Panc1 (cell line): ENCODE results near the gene EDN2. TPM values are rescaled to one million over a fixed set of nuclear protein-coding genes. Genes with fewer than 3 reads are reported as not detected.

Experiments
- ATAC-seq: fragments of 200-7000 bp; cut with Tn5 transposase; 2 replicates; pipeline ENCODE4 v1.9.1; 2020; ENCODE audit warnings: mild to moderate bottlenecking, moderate library complexity
- BruUV-seq: library from RNA; stranded (reverse); fragments of 400-500 nt; replicated peaks from 2 replicates; lab custom pipeline; 2021; lab: Mats Ljungman, UMichigan
- CTCF ChIA-PET: fragments of 300-600 bp; sonication (Branson Sonifier 250); formaldehyde crosslinking; loops from one replicate; lab custom pipeline; 2022; ENCODE audit warnings: antibody characterized with exemption; lab: Charles Lee
- POLR2A ChIA-PET: fragments of 300-600 bp; sonication (Branson Sonifier 250); formaldehyde crosslinking; loops from one replicate; lab custom pipeline; 2022; ENCODE audit warnings: antibody characterized with exemption; lab: Charles Lee
- DNase-seq: peaks from one replicate; pipeline ENCODE4 v3.0.0-alpha.2; 2010; ENCODE audit warnings: low read depth, low spot score
- H3K27ac ChIP-seq: 2 replicates; pipeline ENCODE4 v1.5.1; 2011; ENCODE audit warnings: mild to moderate bottlenecking, low read length, inconsistent platforms
- H3K27me3 ChIP-seq: fragments of 200-500 bp; sonication (Bioruptor generic); 2 replicates; pipeline ENCODE4 v1.6.0; 2014; ENCODE audit warnings: low read length, inconsistent platforms; ENCODE audit not compliant: control insufficient read depth, insufficient read depth
- H3K36me3 ChIP-seq: fragments of 200-500 bp; sonication (Bioruptor generic); 2 replicates; pipeline ENCODE4 v1.5.1; 2014; ENCODE audit warnings: inconsistent platforms, mild to moderate bottlenecking, low read length, moderate library complexity; ENCODE audit not compliant: control insufficient read depth, insufficient read depth
- H3K4me1 ChIP-seq: 2 replicates; pipeline ENCODE4 v1.5.1; 2011; ENCODE audit warnings: inconsistent platforms, mild to moderate bottlenecking, low read length, moderate library complexity; ENCODE audit not compliant: control insufficient read depth, insufficient read depth
- H3K4me3 ChIP-seq, 2 experiments: 2 replicates each; pipeline ENCODE4 v1.5.1; 2011 to 2012; ENCODE audit warnings: low read depth in 2 of 2, low read length in 2 of 2, mild to moderate bottlenecking in 2 of 2, inconsistent platforms in 1 of 2, moderate library complexity in 1 of 2
- H3K9me3 ChIP-seq: fragments of 200-500 bp; sonication (Bioruptor generic); 2 replicates; pipeline ENCODE4 v1.5.1; 2014; ENCODE audit warnings: low read depth, mild to moderate bottlenecking, inconsistent platforms, low read length, moderate library complexity; ENCODE audit not compliant: control insufficient read depth, insufficient read depth
- CTCF ChIP-seq: fragments of 450-650 bp; IDR thresholded peaks from 2 replicates; pipeline ENCODE4 v1.5.1; 2017; ENCODE audit warnings: mild to moderate bottlenecking
- POLR2AphosphoS5 ChIP-seq: IDR thresholded peaks from 2 replicates; pipeline ENCODE4 v1.6.1; 2012; ENCODE audit warnings: mild to moderate bottlenecking, low read depth, low read length, moderate library complexity
- SIN3A ChIP-seq: IDR thresholded peaks from 2 replicates; pipeline ENCODE4 v1.6.1; 2012; ENCODE audit warnings: low read depth, mild to moderate bottlenecking, low read length, moderate library complexity, borderline replicate concordance; ENCODE audit not compliant: insufficient read depth
- TCF7L2 ChIP-seq: IDR thresholded peaks from 2 replicates; pipeline ENCODE4 v1.6.1; 2011; ENCODE audit warnings: mild to moderate bottlenecking, low read depth, low read length, inconsistent platforms
- in situ Hi-C: cut with HindIII; loops from 2 replicates; pipeline ENCODE4 v1.10.0; 2016; ENCODE audit warnings: low sequenced_read_pairs, low pct_unique_long_range_greater_than_20kb
- intact Hi-C: fragments of 100-400 bp; cut with micrococcal nuclease; formaldehyde crosslinking; loops from one replicate; pipeline ENCODE4 v1.10.0; 2022; ENCODE audit not compliant: unreplicated experiment
- total RNA-seq: library from RNA; stranded (reverse); gene quantifications from one replicate; pipeline ENCODE4 v1.2.1, GENCODE V29; 2021; ENCODE audit not compliant: unreplicated experiment
- TF ChIP-seq, protein P1 (sequence below), 2 experiments: IDR thresholded peaks; 2 replicates each; pipeline ENCODE4 v1.6.1; 2011 to 2012; ENCODE audit warnings: low read depth in 2 of 2, control low read depth in 1 of 2, low read length in 1 of 2, mild to moderate bottlenecking in 1 of 2, moderate library complexity in 1 of 2; ENCODE audit not compliant: insufficient read depth in 1 of 2

Gene EDN2
- total RNA-seq, 1 experiment from 2014 or later, result not detected

DNA sequence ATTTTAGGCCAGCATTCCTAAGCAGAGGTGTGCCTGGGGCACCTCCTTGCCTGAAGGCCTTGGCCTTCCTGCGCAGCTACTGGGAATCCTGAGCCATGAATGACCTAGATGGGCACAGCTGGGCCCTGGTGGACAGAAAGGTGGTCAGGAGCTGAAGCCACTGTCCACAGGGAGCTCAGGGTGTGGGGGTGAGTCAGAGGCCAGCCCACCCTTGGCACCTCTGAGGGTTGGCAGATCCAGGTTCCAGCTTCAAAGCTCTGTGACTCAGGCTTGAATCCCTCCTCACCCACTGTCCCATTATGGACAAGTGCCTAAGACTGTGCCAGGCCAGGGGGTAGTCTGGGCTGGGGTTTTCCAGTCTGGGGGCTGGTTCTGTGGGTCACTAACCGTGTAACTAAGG is 6.4 kb upstream of the EDN2 start:
- ChIA-PET CTCF (no interaction called here), POLR2A (no interaction called here)
- intact Hi-C loops (no loop called here), in situ Hi-C loops (no loop called here)
- no TSS peak for BruUV-seq
- Histone ChIP-seq H3K27me3 (no peaks in the 10 kb centered on the region), H3K9me3 (no peaks in the 10 kb centered on the region), H3K4me1 (peaks cover 10% of the 10 kb centered on the region; the same call in 1 of the 2 replicates), H3K27ac (no peak overlapping the region), H3K4me3 (no peak overlapping the region), H3K36me3 (no peaks in the 10 kb centered on the region)
- DNase-seq (no peak), ATAC-seq (no peak)
- TF ChIP-seq, protein P1, sequence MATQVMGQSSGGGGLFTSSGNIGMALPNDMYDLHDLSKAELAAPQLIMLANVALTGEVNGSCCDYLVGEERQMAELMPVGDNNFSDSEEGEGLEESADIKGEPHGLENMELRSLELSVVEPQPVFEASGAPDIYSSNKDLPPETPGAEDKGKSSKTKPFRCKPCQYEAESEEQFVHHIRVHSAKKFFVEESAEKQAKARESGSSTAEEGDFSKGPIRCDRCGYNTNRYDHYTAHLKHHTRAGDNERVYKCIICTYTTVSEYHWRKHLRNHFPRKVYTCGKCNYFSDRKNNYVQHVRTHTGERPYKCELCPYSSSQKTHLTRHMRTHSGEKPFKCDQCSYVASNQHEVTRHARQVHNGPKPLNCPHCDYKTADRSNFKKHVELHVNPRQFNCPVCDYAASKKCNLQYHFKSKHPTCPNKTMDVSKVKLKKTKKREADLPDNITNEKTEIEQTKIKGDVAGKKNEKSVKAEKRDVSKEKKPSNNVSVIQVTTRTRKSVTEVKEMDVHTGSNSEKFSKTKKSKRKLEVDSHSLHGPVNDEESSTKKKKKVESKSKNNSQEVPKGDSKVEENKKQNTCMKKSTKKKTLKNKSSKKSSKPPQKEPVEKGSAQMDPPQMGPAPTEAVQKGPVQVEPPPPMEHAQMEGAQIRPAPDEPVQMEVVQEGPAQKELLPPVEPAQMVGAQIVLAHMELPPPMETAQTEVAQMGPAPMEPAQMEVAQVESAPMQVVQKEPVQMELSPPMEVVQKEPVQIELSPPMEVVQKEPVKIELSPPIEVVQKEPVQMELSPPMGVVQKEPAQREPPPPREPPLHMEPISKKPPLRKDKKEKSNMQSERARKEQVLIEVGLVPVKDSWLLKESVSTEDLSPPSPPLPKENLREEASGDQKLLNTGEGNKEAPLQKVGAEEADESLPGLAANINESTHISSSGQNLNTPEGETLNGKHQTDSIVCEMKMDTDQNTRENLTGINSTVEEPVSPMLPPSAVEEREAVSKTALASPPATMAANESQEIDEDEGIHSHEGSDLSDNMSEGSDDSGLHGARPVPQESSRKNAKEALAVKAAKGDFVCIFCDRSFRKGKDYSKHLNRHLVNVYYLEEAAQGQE (IDR thresholded peaks at IDR 0.05; ENCODE audit: insufficient read depth in 1 of 2, low read depth in 2 of 2, low read length in 1 of 2), result no peak
- TF ChIP-seq TCF7L2 (no peak), SIN3A (no peak)

- no peaks in the 10 kb centered on the region for H3K27me3 ChIP-seq
- no TSS peak for BruUV-seq
- no peak for ATAC-seq
- no peak for DNase-seq
- no peak overlapping the region for H3K27ac ChIP-seq
- TF ChIP-seq POLR2AphosphoS5 (no peak), SIN3A (no peak), CTCF (no peak), TCF7L2 (no peak)
- TF ChIP-seq, protein P1 (IDR thresholded peaks at IDR 0.05; ENCODE audit: insufficient read depth in 1 of 2, low read depth in 2 of 2, low read length in 1 of 2), result no peak
- ChIA-PET POLR2A (no interaction called here), CTCF (no interaction called here)
- H3K36me3 ChIP-seq, result no peaks in the 10 kb centered on the region
- intact Hi-C loops, result no loop called here
- no peaks in the 10 kb centered on the region for H3K9me3 ChIP-seq
- peaks cover 13% of the 10 kb centered on the region; the same call in 1 of the 2 replicates for H3K4me1 ChIP-seq
- no peak overlapping the region for H3K4me3 ChIP-seq
- in situ Hi-C loops, result no loop called here
Measured at GRCh38 chr1:41489561-41489960, 5.1 kb upstream of the EDN2 start.
